ENCODE measurements around the gene IKZF3.

IKZF3 gene

DNA sequence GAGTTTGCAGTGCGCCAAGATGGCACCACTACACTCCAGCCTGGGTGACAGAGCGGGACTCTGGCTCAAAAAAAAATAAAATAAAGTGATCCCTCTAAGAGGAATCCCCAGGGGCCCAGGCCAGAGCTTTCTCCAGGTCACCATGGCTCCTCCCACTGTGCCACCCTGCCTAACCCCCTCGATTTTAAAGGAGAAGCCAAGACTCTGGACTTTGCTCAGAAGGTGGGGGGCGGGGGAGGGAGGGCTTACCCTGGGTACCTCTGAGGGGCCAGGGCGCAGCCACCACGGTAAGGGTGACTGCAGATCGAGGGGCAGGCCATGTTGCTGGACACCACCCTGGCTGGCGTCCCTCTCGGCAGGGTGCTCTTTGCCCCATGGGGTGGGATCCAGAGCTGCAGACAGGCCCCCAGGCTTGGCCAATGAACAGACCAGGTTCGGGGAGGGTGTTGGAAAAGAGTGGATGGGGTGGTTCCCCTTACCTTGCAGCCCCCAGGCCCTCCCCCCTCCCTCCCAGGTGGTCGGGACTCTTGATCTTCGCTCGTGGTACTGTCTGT is 126.8 kb downstream of the IKZF3 start:
- Histone ChIP-seq H3K27me3 (ENCODE audit: insufficient read depth, low read length, poor library complexity) (no peaks in the 10 kb centered on the region), H3K79me2 (ENCODE audit: control insufficient read depth, insufficient read depth, low read length) (peaks cover 4% of the 10 kb centered on the region), H3K18ac (ENCODE audit: low read length) (no peak overlapping the region), H3K4me2 (ENCODE audit: low read length) (no peak overlapping the region), H3K79me1 (ENCODE audit: low read length) (no peaks in the 10 kb centered on the region), H3K23ac (ENCODE audit: low read length) (no peak overlapping the region), H3K4me1 (ENCODE audit: control insufficient read depth, low read depth, low read length) (no peaks in the 10 kb centered on the region), H3K56ac (ENCODE audit: low read length) (no peak overlapping the region), H3K4me3 (ENCODE audit: low read length) (no peak overlapping the region), H2BK5ac (ENCODE audit: low read length) (no peak overlapping the region), H3K4ac (ENCODE audit: low read depth, low read length) (no peak overlapping the region), H2AK5ac (ENCODE audit: low read length) (no peak overlapping the region), H2BK15ac (replicated peaks; ENCODE audit: low read depth) (no peak overlapping the region), H3K9ac (ENCODE audit: low read length) (no peak overlapping the region), H3K36me3 (ENCODE audit: control insufficient read depth, insufficient read depth, low read length) (no peaks in the 10 kb centered on the region), H2BK120ac (ENCODE audit: low read depth, low read length) (no peak overlapping the region), H4K5ac (ENCODE audit: low read length) (no peak overlapping the region), H3K27ac (ENCODE audit: low read depth, low read length) (no peak overlapping the region), H4K8ac (ENCODE audit: low read depth, low read length) (no peak overlapping the region)
- no CpG with 5 or more reads among the region's 13 CpGs for WGBS (ENCODE audit: extremely low coverage, insufficient coverage, low lambda C conversion rate)
- DNase-seq: no peak

GRCh38 chr17:39736319-39737165 is 127.6 kb downstream of the IKZF3 start:
- WGBS (ENCODE audit: extremely low coverage, insufficient coverage, low lambda C conversion rate): no CpG with 5 or more reads among the region's 10 CpGs
- no peak overlapping the region for H3K4me3 ChIP-seq (ENCODE audit: low read length)

DNA sequence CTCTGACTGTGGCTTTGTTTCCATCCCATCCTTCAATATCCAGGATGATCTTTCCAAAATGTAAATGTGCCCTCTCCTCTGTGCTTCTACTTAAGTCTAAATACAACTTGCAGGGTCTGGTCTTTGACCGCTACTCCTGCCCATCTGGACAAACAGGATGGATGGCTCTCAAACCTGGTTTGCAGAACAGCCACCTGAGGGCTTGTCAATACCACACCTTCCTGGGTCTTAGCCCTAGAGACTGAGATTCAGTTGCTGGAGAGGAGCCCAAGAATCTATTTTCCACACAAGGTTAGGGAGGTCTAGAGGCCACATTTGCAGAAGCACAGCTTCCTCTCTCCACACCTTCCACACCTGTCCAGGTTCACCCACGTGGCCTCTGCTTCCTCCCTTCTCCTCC is 128.2 kb downstream of the IKZF3 start:
- Histone ChIP-seq H3K4ac (ENCODE audit: low read depth, low read length) (no peak overlapping the region), H3K79me2 (ENCODE audit: control insufficient read depth, insufficient read depth, low read length) (no peaks in the 10 kb centered on the region), H4K5ac (ENCODE audit: low read length) (no peak overlapping the region), H3K23ac (ENCODE audit: low read length) (no peak overlapping the region), H3K4me3 (ENCODE audit: low read length) (no peak overlapping the region), H3K18ac (ENCODE audit: low read length) (no peak overlapping the region), H3K79me1 (ENCODE audit: low read length) (no peaks in the 10 kb centered on the region), H3K27ac (ENCODE audit: low read depth, low read length) (no peak overlapping the region), H3K9ac (ENCODE audit: low read length) (no peak overlapping the region), H4K8ac (ENCODE audit: low read depth, low read length) (no peak overlapping the region), H2AK5ac (ENCODE audit: low read length) (no peak overlapping the region), H2BK15ac (replicated peaks; ENCODE audit: low read depth) (no peak overlapping the region), H2BK120ac (ENCODE audit: low read depth, low read length) (no peak overlapping the region), H3K56ac (ENCODE audit: low read length) (peak overlapping the region; percentile 25), H3K4me1 (ENCODE audit: control insufficient read depth, low read depth, low read length) (no peaks in the 10 kb centered on the region), H3K36me3 (ENCODE audit: control insufficient read depth, insufficient read depth, low read length) (no peaks in the 10 kb centered on the region), H2BK5ac (ENCODE audit: low read length) (no peak overlapping the region), H3K4me2 (ENCODE audit: low read length) (no peak overlapping the region), H3K27me3 (ENCODE audit: insufficient read depth, low read length, poor library complexity) (no peaks in the 10 kb centered on the region)
- WGBS (ENCODE audit: extremely low coverage, insufficient coverage, low lambda C conversion rate): no CpG with 5 or more reads among the region's 2 CpGs
- DNase-seq: no peak

More at GRCh38 chr17:39736319-39737165, 127.6 kb downstream of the IKZF3 start:
- Histone ChIP-seq H3K9ac (ENCODE audit: low read length) (no peak overlapping the region), H3K79me1 (ENCODE audit: low read length) (no peaks in the 10 kb centered on the region), H4K5ac (ENCODE audit: low read length) (no peak overlapping the region), H3K56ac (ENCODE audit: low read length) (no peak overlapping the region), H3K4ac (ENCODE audit: low read depth, low read length) (no peak overlapping the region), H3K79me2 (ENCODE audit: control insufficient read depth, insufficient read depth, low read length) (peaks cover 4% of the 10 kb centered on the region), H2AK5ac (ENCODE audit: low read length) (no peak overlapping the region), H2BK120ac (ENCODE audit: low read depth, low read length) (no peak overlapping the region), H4K8ac (ENCODE audit: low read depth, low read length) (no peak overlapping the region), H3K27ac (ENCODE audit: low read depth, low read length) (no peak overlapping the region), H3K23ac (ENCODE audit: low read length) (no peak overlapping the region), H3K36me3 (ENCODE audit: control insufficient read depth, insufficient read depth, low read length) (no peaks in the 10 kb centered on the region), H2BK5ac (ENCODE audit: low read length) (no peak overlapping the region), H3K18ac (ENCODE audit: low read length) (no peak overlapping the region), H2BK15ac (replicated peaks; ENCODE audit: low read depth) (no peak overlapping the region), H3K4me1 (ENCODE audit: control insufficient read depth, low read depth, low read length) (no peaks in the 10 kb centered on the region), H3K4me2 (ENCODE audit: low read length) (no peak overlapping the region), H3K27me3 (ENCODE audit: insufficient read depth, low read length, poor library complexity) (no peaks in the 10 kb centered on the region)
- DNase-seq: peak; percentile 26

DNA sequence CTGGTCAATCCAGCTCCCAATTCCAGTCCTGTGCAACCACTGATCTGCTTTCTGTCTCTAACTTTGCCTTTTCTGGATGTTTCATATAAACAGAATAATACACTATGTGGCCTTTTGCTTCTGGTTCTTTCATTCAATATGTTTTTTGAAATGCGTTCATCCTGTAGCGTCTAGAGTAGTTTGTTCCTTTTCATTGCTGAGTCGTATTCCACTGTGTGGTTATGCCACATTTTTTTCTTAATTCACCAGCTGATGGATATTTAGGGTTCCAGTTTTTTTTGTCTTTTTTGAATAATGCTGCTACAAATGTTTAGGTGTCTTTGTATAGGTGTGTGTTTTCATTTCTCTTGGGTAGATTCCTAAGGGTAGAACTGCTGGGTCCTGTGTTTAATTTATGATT is 131.5 kb downstream of the IKZF3 start:
- H3K4ac ChIP-seq (ENCODE audit: low read depth, low read length): no peak overlapping the region
- H3K79me2 ChIP-seq (ENCODE audit: control insufficient read depth, insufficient read depth, low read length): no peaks in the 10 kb centered on the region
- WGBS (ENCODE audit: extremely low coverage, insufficient coverage, low lambda C conversion rate): no CpG with 5 or more reads among the region's 3 CpGs
- H3K36me3 ChIP-seq (ENCODE audit: control insufficient read depth, insufficient read depth, low read length): no peaks in the 10 kb centered on the region
- no peak overlapping the region for H3K4me2 ChIP-seq (ENCODE audit: low read length)
- H3K4me1 ChIP-seq (ENCODE audit: control insufficient read depth, low read depth, low read length): no peaks in the 10 kb centered on the region
- H3K56ac ChIP-seq (ENCODE audit: low read length): no peak overlapping the region
- H3K27me3 ChIP-seq (ENCODE audit: insufficient read depth, low read length, poor library complexity): no peaks in the 10 kb centered on the region
- no peak overlapping the region for H2BK15ac ChIP-seq (replicated peaks; ENCODE audit: low read depth)
- no peaks in the 10 kb centered on the region for H3K79me1 ChIP-seq (ENCODE audit: low read length)
- H3K18ac ChIP-seq (ENCODE audit: low read length): no peak overlapping the region
- H2BK120ac ChIP-seq (ENCODE audit: low read depth, low read length): no peak overlapping the region
- H3K9ac ChIP-seq (ENCODE audit: low read length): no peak overlapping the region
- H3K23ac ChIP-seq (ENCODE audit: low read length): no peak overlapping the region
- no peak for DNase-seq
- no peak overlapping the region for H3K27ac ChIP-seq (ENCODE audit: low read depth, low read length)
- no peak overlapping the region for H3K4me3 ChIP-seq (ENCODE audit: low read length)
- H2BK5ac ChIP-seq (ENCODE audit: low read length): no peak overlapping the region
- no peak overlapping the region for H2AK5ac ChIP-seq (ENCODE audit: low read length)
- H4K8ac ChIP-seq (ENCODE audit: low read depth, low read length): no peak overlapping the region
- H4K5ac ChIP-seq (ENCODE audit: low read length): no peak overlapping the region

- H3K27ac ChIP-seq (ENCODE audit: low read depth, low read length): peak within 1 kb of the TSS; percentile 38
- WGBS (ENCODE audit: extremely low coverage, insufficient coverage, low lambda C conversion rate): no CpG with 5 or more reads among the region's 65 CpGs
These were observed 133.8 kb downstream of the IKZF3 start, which contains the start of gene MIEN1 for GRCh38 chr17:39730095-39730921. MIEN1 (minus strand) TSS chr17:39730532; CDS start chr17:39730495, 37 bp downstream.

More at GRCh38 chr17:39730095-39730921, 133.8 kb downstream of the IKZF3 start, which contains the start of gene MIEN1:
- no peak within 1 kb of the TSS for H2BK120ac ChIP-seq (ENCODE audit: low read depth, low read length)
- H3K23ac ChIP-seq (ENCODE audit: low read length): no peak within 1 kb of the TSS
- no peaks in the 10 kb centered on the region for H3K79me2 ChIP-seq (ENCODE audit: control insufficient read depth, insufficient read depth, low read length)
- no peaks in the 10 kb centered on the region for H3K4me1 ChIP-seq (ENCODE audit: control insufficient read depth, low read depth, low read length)
- H3K79me1 ChIP-seq (ENCODE audit: low read length): no peaks in the 10 kb centered on the region
- H3K27me3 ChIP-seq (ENCODE audit: insufficient read depth, low read length, poor library complexity): no peaks in the 10 kb centered on the region
- H3K4me3 ChIP-seq (ENCODE audit: low read length): peak within 1 kb of the TSS; percentile 48
- H3K9ac ChIP-seq (ENCODE audit: low read length): peak within 1 kb of the TSS; percentile 68
- no peak within 1 kb of the TSS for H4K5ac ChIP-seq (ENCODE audit: low read length)
- peak within 1 kb of the TSS; percentile 49 for H3K4ac ChIP-seq (ENCODE audit: low read depth, low read length)
- peak within 1 kb of the TSS; percentile 45 for H3K18ac ChIP-seq (ENCODE audit: low read length)
- H2AK5ac ChIP-seq (ENCODE audit: low read length): no peak within 1 kb of the TSS
- peak; percentile 91 for DNase-seq
- H3K4me2 ChIP-seq (ENCODE audit: low read length): peak within 1 kb of the TSS; percentile 77
- H2BK5ac ChIP-seq (ENCODE audit: low read length): no peak within 1 kb of the TSS
- H4K8ac ChIP-seq (ENCODE audit: low read depth, low read length): no peak within 1 kb of the TSS
- H3K36me3 ChIP-seq (ENCODE audit: control insufficient read depth, insufficient read depth, low read length): no peaks in the 10 kb centered on the region
- no peak within 1 kb of the TSS for H2BK15ac ChIP-seq (replicated peaks; ENCODE audit: low read depth)
- H3K56ac ChIP-seq (ENCODE audit: low read length): peak within 1 kb of the TSS; percentile 82

Measured in mesendoderm (in vitro differentiated cells).